Measurements from ENCODE around the gene PLEK. TPM values are rescaled to one million over a fixed set of nuclear protein-coding genes. Genes with fewer than 3 reads are reported as not detected.

The PLEK gene
- total and polyA plus RNA-seq, 10 of the 15 experiments (the other 5 are each of a cell fraction or from before 2014, with no cell fraction given) = 229 to 804 (median 362) TPM

GRCh38 chr2:68362069-68362468 lies 3.0 kb upstream of the PLEK start (continued):
- no peak for TF ChIP-seq BCLAF1 (IDR thresholded peaks at IDR 0.05)
- TF ChIP-seq, protein P1, sequence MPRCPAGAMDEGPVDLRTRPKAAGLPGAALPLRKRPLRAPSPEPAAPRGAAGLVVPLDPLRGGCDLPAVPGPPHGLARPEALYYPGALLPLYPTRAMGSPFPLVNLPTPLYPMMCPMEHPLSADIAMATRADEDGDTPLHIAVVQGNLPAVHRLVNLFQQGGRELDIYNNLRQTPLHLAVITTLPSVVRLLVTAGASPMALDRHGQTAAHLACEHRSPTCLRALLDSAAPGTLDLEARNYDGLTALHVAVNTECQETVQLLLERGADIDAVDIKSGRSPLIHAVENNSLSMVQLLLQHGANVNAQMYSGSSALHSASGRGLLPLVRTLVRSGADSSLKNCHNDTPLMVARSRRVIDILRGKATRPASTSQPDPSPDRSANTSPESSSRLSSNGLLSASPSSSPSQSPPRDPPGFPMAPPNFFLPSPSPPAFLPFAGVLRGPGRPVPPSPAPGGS (IDR thresholded peaks at IDR 0.05; ENCODE audit: borderline replicate concordance, insufficient read depth, low read depth, low read length, poor library complexity, severe bottlenecking) = no peak
- TF ChIP-seq NR2C1 (IDR thresholded peaks at IDR 0.05) = no peak
- peak; percentile 26 for TF ChIP-seq KLF5 (IDR thresholded peaks at IDR 0.05; ENCODE audit: partially characterized antibody)
- TF ChIP-seq MTA2 (IDR thresholded peaks at IDR 0.05; ENCODE audit: low read depth) = peak; percentile 13; the same call in 1 of the 2 replicates
- no peak for TF ChIP-seq LARP7 (IDR thresholded peaks at IDR 0.05)
- peak; percentile 76; the same call in 1 of the 2 replicates for TF ChIP-seq NFIC (IDR thresholded peaks at IDR 0.05; ENCODE audit: low read depth, low read length)
- TF ChIP-seq TCF12 (IDR thresholded peaks at IDR 0.05; ENCODE audit: low read depth, low read length) = peak; percentile 46; the same call in 1 of the 2 replicates
- TF ChIP-seq HCFC1 (IDR thresholded peaks at IDR 0.05; ENCODE audit: low read length) = peak; percentile 56
- no peak for TF ChIP-seq HDAC6 (IDR thresholded peaks at IDR 0.05; ENCODE audit: unreplicated experiment)
- TF ChIP-seq, protein P2, sequence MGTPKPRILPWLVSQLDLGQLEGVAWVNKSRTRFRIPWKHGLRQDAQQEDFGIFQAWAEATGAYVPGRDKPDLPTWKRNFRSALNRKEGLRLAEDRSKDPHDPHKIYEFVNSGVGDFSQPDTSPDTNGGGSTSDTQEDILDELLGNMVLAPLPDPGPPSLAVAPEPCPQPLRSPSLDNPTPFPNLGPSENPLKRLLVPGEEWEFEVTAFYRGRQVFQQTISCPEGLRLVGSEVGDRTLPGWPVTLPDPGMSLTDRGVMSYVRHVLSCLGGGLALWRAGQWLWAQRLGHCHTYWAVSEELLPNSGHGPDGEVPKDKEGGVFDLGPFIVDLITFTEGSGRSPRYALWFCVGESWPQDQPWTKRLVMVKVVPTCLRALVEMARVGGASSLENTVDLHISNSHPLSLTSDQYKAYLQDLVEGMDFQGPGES (IDR thresholded peaks at IDR 0.05) = no peak
- TF ChIP-seq ZBTB4 (CRISPR knock-in tag; IDR thresholded peaks at IDR 0.05) = no peak
- TF ChIP-seq SPI1 (IDR thresholded peaks at IDR 0.05; ENCODE audit: borderline replicate concordance, insufficient read depth, low read depth, low read length) = no peak
- TF ChIP-seq, protein P3, sequence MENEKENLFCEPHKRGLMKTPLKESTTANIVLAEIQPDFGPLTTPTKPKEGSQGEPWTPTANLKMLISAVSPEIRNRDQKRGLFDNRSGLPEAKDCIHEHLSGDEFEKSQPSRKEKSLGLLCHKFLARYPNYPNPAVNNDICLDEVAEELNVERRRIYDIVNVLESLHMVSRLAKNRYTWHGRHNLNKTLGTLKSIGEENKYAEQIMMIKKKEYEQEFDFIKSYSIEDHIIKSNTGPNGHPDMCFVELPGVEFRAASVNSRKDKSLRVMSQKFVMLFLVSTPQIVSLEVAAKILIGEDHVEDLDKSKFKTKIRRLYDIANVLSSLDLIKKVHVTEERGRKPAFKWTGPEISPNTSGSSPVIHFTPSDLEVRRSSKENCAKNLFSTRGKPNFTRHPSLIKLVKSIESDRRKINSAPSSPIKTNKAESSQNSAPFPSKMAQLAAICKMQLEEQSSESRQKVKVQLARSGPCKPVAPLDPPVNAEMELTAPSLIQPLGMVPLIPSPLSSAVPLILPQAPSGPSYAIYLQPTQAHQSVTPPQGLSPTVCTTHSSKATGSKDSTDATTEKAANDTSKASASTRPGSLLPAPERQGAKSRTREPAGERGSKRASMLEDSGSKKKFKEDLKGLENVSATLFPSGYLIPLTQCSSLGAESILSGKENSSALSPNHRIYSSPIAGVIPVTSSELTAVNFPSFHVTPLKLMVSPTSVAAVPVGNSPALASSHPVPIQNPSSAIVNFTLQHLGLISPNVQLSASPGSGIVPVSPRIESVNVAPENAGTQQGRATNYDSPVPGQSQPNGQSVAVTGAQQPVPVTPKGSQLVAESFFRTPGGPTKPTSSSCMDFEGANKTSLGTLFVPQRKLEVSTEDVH (IDR thresholded peaks at IDR 0.05; ENCODE audit: low read depth, partially characterized antibody) = no peak
- no peak for TF ChIP-seq CBX3 (IDR thresholded peaks at IDR 0.05; ENCODE audit: borderline replicate concordance, low read depth)
- TF ChIP-seq SUZ12 (IDR thresholded peaks at IDR 0.05; ENCODE audit: unreplicated experiment) = no peak
- no peak for TF ChIP-seq ASH2L (IDR thresholded peaks at IDR 0.05; ENCODE audit: borderline replicate concordance, low read depth)
- no peak for TF ChIP-seq MEF2B (IDR thresholded peaks at IDR 0.05; ENCODE audit: partially characterized antibody, poor library complexity, severe bottlenecking)

Measured in GM12878 (cell line).